ENCODE results near the gene JMJD1C. TPM values are rescaled to one million over a fixed set of nuclear protein-coding genes. Genes with fewer than 3 reads are reported as not detected.
A peak's percentile ranks its signal among the peaks of the same experiment; 100 is the strongest.

JMJD1C gene
- total RNA-seq, 1 donor from 2014 or later = 120 TPM

DNA sequence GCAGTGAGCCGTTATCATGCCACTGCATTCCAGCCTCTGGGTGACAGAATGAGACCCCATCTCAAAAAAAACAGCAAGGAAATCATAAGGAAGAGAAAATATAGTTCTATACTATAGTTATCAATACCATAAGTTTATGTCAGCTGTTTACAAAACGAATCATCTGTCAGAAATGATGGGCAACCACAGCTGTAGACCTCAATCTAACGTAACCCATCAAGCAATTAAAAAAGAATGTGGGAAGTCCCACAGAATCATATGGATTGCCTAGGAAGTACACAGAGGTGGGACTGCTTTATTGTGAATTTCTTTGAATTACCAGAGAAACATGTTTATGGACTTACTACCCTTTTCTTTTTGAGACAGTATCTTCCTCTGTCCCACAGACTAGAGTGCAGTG lies 325.7 kb downstream of the JMJD1C start:
- H3K27ac Mint-ChIP-seq (ENCODE audit: unreplicated experiment) = no peak overlapping the region
- H3K4me1 Mint-ChIP-seq (ENCODE audit: unreplicated experiment) = peaks cover 10% of the 10 kb centered on the region
- TF ChIP-seq, protein P1, sequence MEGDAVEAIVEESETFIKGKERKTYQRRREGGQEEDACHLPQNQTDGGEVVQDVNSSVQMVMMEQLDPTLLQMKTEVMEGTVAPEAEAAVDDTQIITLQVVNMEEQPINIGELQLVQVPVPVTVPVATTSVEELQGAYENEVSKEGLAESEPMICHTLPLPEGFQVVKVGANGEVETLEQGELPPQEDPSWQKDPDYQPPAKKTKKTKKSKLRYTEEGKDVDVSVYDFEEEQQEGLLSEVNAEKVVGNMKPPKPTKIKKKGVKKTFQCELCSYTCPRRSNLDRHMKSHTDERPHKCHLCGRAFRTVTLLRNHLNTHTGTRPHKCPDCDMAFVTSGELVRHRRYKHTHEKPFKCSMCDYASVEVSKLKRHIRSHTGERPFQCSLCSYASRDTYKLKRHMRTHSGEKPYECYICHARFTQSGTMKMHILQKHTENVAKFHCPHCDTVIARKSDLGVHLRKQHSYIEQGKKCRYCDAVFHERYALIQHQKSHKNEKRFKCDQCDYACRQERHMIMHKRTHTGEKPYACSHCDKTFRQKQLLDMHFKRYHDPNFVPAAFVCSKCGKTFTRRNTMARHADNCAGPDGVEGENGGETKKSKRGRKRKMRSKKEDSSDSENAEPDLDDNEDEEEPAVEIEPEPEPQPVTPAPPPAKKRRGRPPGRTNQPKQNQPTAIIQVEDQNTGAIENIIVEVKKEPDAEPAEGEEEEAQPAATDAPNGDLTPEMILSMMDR (IDR thresholded peaks at IDR 0.05) = no peak
- DNase-seq (ENCODE audit: extremely low spot score, unreplicated experiment) = no peak
- no peak overlapping the region for H3K4me3 Mint-ChIP-seq (ENCODE audit: unreplicated experiment)
- H3K27me3 Mint-ChIP-seq (ENCODE audit: unreplicated experiment) = no peaks in the 10 kb centered on the region
- H3K36me3 Mint-ChIP-seq (ENCODE audit: unreplicated experiment) = no peaks in the 10 kb centered on the region
- no peaks in the 10 kb centered on the region for H3K9me3 Mint-ChIP-seq (ENCODE audit: unreplicated experiment)

DNA sequence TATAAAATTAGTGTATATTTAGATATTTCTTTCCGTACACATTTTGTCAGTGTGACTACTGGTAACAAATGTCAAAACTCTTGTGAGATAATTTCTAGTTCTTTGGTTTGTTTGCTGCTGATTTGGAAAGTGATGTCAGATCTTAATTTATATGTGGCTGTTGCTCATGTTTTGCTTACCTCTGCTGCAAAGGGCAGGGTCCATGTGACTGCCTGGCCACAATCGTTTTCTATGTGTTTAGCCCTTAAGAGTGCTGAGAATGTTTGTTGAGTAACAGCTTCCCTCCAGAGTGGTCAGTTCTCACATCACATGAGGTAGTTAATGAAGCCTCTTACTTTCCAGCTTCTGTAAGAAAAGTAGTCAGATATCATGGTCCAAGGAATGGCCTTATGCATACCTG lies 328.5 kb downstream of the JMJD1C start:
- H3K27ac Mint-ChIP-seq (ENCODE audit: unreplicated experiment) = no peak overlapping the region
- TF ChIP-seq, protein P1 (IDR thresholded peaks at IDR 0.05) = no peak

DNA sequence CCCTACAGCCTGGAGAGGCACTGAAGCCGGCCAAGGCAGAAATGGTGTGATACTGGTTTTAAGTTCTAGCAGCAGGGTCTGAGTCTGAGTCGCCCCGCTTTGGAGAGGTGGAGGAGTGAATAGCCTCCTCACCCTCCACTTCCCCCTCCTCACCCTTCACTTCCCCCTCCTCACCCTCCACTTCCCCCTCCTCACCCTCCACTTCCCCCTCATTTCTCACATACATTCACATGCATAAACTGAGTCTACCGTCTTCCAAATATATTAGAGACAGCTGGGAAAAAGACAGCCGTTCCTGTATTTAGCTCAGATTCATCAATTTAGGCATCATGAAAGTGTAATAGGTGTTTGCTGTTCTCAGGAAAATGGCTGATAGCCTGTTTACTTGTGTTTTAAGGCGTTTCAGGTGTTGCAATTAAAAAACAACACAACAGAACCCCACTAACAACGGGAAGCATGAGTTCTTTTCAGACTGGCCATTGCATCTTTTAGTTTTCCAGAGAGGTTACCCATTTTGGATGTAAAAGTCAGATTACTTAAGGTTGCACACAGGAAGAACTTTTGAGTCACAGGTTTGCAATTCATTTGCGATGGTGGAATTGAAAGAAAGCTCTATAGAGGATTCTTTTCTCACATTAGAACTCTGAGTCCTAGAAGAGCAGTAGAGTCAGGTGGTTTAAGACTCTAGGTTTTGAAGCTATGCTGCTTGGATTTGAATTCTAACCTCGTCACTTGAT lies 331.8 kb downstream of the JMJD1C start:
- TF ChIP-seq, protein P1 (IDR thresholded peaks at IDR 0.05) = no peak
- Mint-ChIP-seq H3K4me1 (ENCODE audit: unreplicated experiment) (peaks cover 22% of the 10 kb centered on the region), H3K9me3 (ENCODE audit: unreplicated experiment) (peaks cover 5% of the 10 kb centered on the region), H3K27me3 (ENCODE audit: unreplicated experiment) (no peaks in the 10 kb centered on the region), H3K4me3 (ENCODE audit: unreplicated experiment) (peak overlapping the region; percentile 85), H3K36me3 (ENCODE audit: unreplicated experiment) (no peaks in the 10 kb centered on the region), H3K27ac (ENCODE audit: unreplicated experiment) (peak overlapping the region; percentile 90)
- DNase-seq (ENCODE audit: extremely low spot score, unreplicated experiment) = no peak

More for the DNA sequence above, 328.5 kb downstream of the JMJD1C start:
- DNase-seq (ENCODE audit: extremely low spot score, unreplicated experiment) = no peak
- Mint-ChIP-seq H3K36me3 (ENCODE audit: unreplicated experiment) (no peaks in the 10 kb centered on the region), H3K9me3 (ENCODE audit: unreplicated experiment) (peaks cover 5% of the 10 kb centered on the region), H3K4me1 (ENCODE audit: unreplicated experiment) (peaks cover 20% of the 10 kb centered on the region), H3K27me3 (ENCODE audit: unreplicated experiment) (no peaks in the 10 kb centered on the region), H3K4me3 (ENCODE audit: unreplicated experiment) (no peak overlapping the region)

DNA sequence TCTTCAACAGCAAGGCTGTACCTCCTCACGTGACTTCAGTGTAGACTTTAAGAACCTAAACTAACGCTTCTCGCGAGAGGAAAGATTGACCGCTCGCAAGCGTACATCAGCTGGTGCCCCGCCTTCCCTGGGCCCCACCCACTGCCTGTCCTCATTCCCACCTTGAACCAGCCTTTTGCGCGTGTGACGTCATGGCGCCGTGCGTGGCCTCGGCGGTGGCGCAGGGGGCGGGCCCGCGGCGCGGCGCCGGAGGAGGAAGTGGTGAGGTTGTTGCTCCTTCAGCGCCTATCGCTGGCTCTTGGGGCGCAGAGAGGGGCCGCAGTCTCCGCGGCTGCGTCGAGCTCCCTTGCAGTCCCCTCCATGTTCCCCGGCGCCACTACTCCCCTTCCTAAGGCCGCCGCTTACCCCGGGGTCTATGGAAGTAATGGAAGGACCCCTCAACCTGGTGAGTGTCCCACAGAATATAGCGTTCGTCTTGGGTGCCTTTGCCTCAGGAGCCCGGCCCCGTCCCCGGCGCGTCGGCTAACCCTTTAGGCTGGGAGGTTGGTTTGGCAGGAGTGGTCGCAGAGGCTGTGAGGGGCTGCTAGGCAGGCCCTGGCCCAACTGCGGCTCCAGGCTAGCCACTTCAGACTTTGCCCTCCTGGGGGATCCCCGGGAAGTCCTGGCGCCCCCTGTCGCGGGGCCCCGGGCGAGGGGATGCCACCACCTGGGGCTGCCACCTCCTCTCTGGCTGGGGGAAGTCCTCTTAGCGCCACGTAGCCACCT lies 332.5 kb downstream of the JMJD1C start, which contains the start of gene NRBF2:
Gene NRBF2 (plus strand): TSS at position 273 of the 765 bp plus-strand sequence. CDS start 143 bp downstream, at position 416.
- peaks cover 5% of the 10 kb centered on the region for H3K9me3 Mint-ChIP-seq (ENCODE audit: unreplicated experiment)
- peak within 1 kb of the TSS; percentile 90 for H3K27ac Mint-ChIP-seq (ENCODE audit: unreplicated experiment)
- peak; percentile 98 for DNase-seq (ENCODE audit: extremely low spot score, unreplicated experiment)
- peak within 1 kb of the TSS; percentile 85 for H3K4me3 Mint-ChIP-seq (ENCODE audit: unreplicated experiment)
- H3K4me1 Mint-ChIP-seq (ENCODE audit: unreplicated experiment) = peaks cover 22% of the 10 kb centered on the region
- no peaks in the 10 kb centered on the region for H3K27me3 Mint-ChIP-seq (ENCODE audit: unreplicated experiment)
- TF ChIP-seq, protein P1 (IDR thresholded peaks at IDR 0.05) = peak; percentile 34
- no peaks in the 10 kb centered on the region for H3K36me3 Mint-ChIP-seq (ENCODE audit: unreplicated experiment)

DNA sequence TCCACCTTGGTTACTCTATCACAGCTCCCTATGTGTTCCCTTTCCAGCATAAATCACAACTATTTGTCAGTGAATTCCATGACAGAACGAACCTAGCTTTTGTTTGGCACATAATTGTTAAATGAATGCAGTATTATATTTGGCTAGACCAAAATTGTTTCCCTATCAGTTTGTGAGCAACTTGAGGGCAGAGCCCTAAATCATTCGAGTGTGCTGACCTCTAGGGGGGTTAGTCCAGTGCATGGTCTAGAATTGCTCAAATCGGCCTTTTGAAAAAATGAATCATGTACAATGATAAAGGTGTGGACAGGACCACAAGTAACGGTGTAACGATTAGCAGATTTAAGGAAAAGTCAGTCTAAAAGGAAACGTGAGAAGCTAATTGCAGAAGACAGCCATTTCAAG lies 333.1 kb downstream of the JMJD1C start:
- Mint-ChIP-seq H3K27me3 (ENCODE audit: unreplicated experiment) (no peaks in the 10 kb centered on the region), H3K36me3 (ENCODE audit: unreplicated experiment) (no peaks in the 10 kb centered on the region), H3K9me3 (ENCODE audit: unreplicated experiment) (peaks cover 5% of the 10 kb centered on the region), H3K27ac (ENCODE audit: unreplicated experiment) (peak overlapping the region; percentile 90), H3K4me3 (ENCODE audit: unreplicated experiment) (peak overlapping the region; percentile 85), H3K4me1 (ENCODE audit: unreplicated experiment) (peaks cover 22% of the 10 kb centered on the region)
- TF ChIP-seq, protein P1 (IDR thresholded peaks at IDR 0.05) = no peak
- no peak for DNase-seq (ENCODE audit: extremely low spot score, unreplicated experiment)

Data from osteocyte (in vitro differentiated cells).